ENCODE data around the gene ABCA9. TPM values are rescaled to one million over a fixed set of nuclear protein-coding genes. Genes with fewer than 3 reads are reported as not detected.
"Not testable (repeated sequence)": the region's sequence is repeated elsewhere in the genome, so short reads cannot be mapped to it uniquely, and the experiment has no call there.

The ABCA9 gene
- total and polyA plus RNA-seq, 2 of the 13 experiments (the other 11 are each of a cell fraction or from before 2014, with no cell fraction given), result 0.04 TPM; not detected in 1

- TF ChIP-seq SOX6, TCF12 (IDR thresholded peaks at IDR 0.05): not testable (repeated sequence)
- TF ChIP-seq SOX6 (CRISPR knock-in tag; IDR thresholded peaks at IDR 0.05) (peak; percentile 98), ZNF205 (CRISPR knock-in tag; IDR thresholded peaks at IDR 0.05) (peak; percentile 63; the same call in 1 of the 2 replicates), KAT7 (CRISPR knock-in tag; IDR thresholded peaks at IDR 0.05; ENCODE audit: borderline replicate concordance) (peak; percentile 54; the same call in 1 of the 2 replicates), FOSL1 (CRISPR knock-in tag; IDR thresholded peaks at IDR 0.05; ENCODE audit: borderline replicate concordance) (peak; percentile 12; the same call in 1 of the 2 replicates), ZNF124 (CRISPR knock-in tag; IDR thresholded peaks at IDR 0.05) (peak; percentile 64; the same call in 1 of the 2 replicates), ZNF792 (CRISPR knock-in tag; IDR thresholded peaks at IDR 0.05) (peak; percentile 82), ZBTB43 (CRISPR knock-in tag; conservative IDR thresholded peaks at IDR 0.05) (peak; percentile 36; the same call in 1 of the 2 replicates), TCF12 (CRISPR knock-in tag; IDR thresholded peaks at IDR 0.05) (peak; percentile 57; the same call in 1 of the 2 replicates), PHF21A (CRISPR knock-in tag; IDR thresholded peaks at IDR 0.05) (peak; percentile 67), STAT6 (CRISPR knock-in tag; IDR thresholded peaks at IDR 0.05; ENCODE audit: borderline replicate concordance) (peak; percentile 75), POGZ (CRISPR knock-in tag; IDR thresholded peaks at IDR 0.05) (peak; percentile 91), NFYC (CRISPR knock-in tag; IDR thresholded peaks at IDR 0.05) (0 out of 2 replicates have a peak, but pooled peaks have one; percentile 15), ZNF614 (CRISPR knock-in tag; IDR thresholded peaks at IDR 0.05; ENCODE audit: borderline replicate concordance) (peak; percentile 78; the same call in 1 of the 2 replicates), ETV5 (CRISPR knock-in tag; IDR thresholded peaks at IDR 0.05; ENCODE audit: borderline replicate concordance) (peak; percentile 48; the same call in 1 of the 2 replicates), NR2F2 (IDR thresholded peaks at IDR 0.05; ENCODE audit: borderline replicate concordance, low read depth) (peak; percentile 46; the same call in 1 of the 2 replicates), ZNF543 (CRISPR knock-in tag; IDR thresholded peaks at IDR 0.05) (peak; percentile 54; the same call in 1 of the 2 replicates), MED8 (CRISPR knock-in tag; IDR thresholded peaks at IDR 0.05; ENCODE audit: insufficient replicate concordance) (peak; percentile 67), LCORL (IDR thresholded peaks at IDR 0.05) (peak; percentile 95), LCORL (CRISPR knock-in tag; IDR thresholded peaks at IDR 0.05) (peak; percentile 75)
- TF ChIP-seq, protein P1, sequence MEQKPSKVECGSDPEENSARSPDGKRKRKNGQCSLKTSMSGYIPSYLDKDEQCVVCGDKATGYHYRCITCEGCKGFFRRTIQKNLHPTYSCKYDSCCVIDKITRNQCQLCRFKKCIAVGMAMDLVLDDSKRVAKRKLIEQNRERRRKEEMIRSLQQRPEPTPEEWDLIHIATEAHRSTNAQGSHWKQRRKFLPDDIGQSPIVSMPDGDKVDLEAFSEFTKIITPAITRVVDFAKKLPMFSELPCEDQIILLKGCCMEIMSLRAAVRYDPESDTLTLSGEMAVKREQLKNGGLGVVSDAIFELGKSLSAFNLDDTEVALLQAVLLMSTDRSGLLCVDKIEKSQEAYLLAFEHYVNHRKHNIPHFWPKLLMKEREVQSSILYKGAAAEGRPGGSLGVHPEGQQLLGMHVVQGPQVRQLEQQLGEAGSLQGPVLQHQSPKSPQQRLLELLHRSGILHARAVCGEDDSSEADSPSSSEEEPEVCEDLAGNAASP (CRISPR knock-in tag; IDR thresholded peaks at IDR 0.05; ENCODE audit: borderline replicate concordance), result peak; percentile 81; the same call in 1 of the 2 replicates
- TF ChIP-seq, protein P2, sequence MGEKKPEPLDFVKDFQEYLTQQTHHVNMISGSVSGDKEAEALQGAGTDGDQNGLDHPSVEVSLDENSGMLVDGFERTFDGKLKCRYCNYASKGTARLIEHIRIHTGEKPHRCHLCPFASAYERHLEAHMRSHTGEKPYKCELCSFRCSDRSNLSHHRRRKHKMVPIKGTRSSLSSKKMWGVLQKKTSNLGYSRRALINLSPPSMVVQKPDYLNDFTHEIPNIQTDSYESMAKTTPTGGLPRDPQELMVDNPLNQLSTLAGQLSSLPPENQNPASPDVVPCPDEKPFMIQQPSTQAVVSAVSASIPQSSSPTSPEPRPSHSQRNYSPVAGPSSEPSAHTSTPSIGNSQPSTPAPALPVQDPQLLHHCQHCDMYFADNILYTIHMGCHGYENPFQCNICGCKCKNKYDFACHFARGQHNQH (CRISPR knock-in tag; IDR thresholded peaks at IDR 0.05), result peak; percentile 22; the same call in 1 of the 2 replicates
- TF ChIP-seq, protein P3, sequence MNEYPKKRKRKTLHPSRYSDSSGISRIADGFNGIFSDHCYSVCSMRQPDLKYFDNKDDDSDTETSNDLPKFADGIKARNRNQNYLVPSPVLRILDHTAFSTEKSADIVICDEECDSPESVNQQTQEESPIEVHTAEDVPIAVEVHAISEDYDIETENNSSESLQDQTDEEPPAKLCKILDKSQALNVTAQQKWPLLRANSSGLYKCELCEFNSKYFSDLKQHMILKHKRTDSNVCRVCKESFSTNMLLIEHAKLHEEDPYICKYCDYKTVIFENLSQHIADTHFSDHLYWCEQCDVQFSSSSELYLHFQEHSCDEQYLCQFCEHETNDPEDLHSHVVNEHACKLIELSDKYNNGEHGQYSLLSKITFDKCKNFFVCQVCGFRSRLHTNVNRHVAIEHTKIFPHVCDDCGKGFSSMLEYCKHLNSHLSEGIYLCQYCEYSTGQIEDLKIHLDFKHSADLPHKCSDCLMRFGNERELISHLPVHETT (CRISPR knock-in tag; conservative IDR thresholded peaks at IDR 0.05), result peak; percentile 63
These were observed 12.1 kb upstream of the ABCA9 start (continued) for GRCh38 chr17:69072803-69073256.
